ENCODE results near the gene FCAMR.

Gene FCAMR

DNA sequence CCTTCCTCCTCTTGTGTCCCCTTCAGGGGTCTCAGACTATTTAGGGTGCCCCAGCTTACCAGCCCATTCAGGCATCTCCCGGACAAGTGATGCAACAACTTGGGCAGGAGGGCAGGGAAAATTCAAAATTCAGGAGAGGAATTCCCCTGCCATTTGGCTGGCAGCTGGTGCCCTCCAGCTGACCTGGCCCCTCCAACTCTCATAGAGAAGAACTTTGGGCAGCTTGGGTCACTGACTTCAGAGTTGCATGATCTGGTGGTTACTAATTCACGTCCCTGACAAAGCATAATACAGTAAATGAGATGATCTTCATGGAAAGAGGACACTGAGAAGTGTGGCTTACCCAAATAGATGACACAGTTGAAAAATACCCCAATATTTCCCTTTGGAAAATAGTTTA is at the start of gene FCAMR:
Gene FCAMR, minus strand, starts transcription at position 15 of the 400 bp plus-strand sequence. CDS start 335 bp downstream, outside the sequence.
- no peak for TF ChIP-seq CTCF (IDR thresholded peaks at IDR 0.05; ENCODE audit: low read depth, low read length)
- Histone ChIP-seq H3K27me3 (ENCODE audit: insufficient read depth, low read depth, severe bottlenecking) (peaks cover 98% of the 10 kb centered on the region), H3K27ac (no peak within 1 kb of the TSS), H3K4me3 (ENCODE audit: low read depth, low read length) (no peak within 1 kb of the TSS), H3K9me3 (ENCODE audit: severe bottlenecking) (no peaks in the 10 kb centered on the region), H3K36me3 (no peaks in the 10 kb centered on the region)
- no peak for DNase-seq

GRCh38 chr1:207019661-207020060 is 49.4 kb upstream of the FCAMR start:
- TF ChIP-seq CTCF (IDR thresholded peaks at IDR 0.05; ENCODE audit: low read depth, low read length), result no peak
- no peak overlapping the region for H3K4me3 ChIP-seq (ENCODE audit: low read depth, low read length)
- no peak overlapping the region for H3K27ac ChIP-seq

DNA sequence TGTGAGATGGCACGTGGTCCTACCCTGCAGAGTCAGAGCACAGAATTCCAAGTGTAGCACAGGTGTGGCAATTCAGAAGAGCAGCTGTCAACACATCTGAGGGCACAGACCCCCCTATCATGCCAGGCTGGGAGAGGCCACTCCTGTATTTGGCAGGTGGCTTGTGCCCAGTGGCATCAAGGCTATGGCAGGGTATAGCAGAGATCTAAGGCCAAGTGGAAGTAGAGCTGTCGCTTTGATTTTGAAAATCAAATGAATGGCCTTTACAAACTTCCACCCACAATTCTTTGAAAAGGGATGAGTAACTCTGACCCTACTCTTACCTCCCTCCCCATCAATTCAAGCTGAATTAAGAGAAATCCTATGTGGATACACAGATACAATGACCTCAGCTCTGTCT is 48.9 kb upstream of the FCAMR start:
- TF ChIP-seq CTCF (IDR thresholded peaks at IDR 0.05; ENCODE audit: low read depth, low read length), result no peak
- DNase-seq, result no peak
- Histone ChIP-seq H3K9me3 (ENCODE audit: severe bottlenecking) (no peaks in the 10 kb centered on the region), H3K36me3 (no peaks in the 10 kb centered on the region), H3K27ac (no peak overlapping the region), H3K4me3 (ENCODE audit: low read depth, low read length) (no peak overlapping the region), H3K27me3 (ENCODE audit: insufficient read depth, low read depth, severe bottlenecking) (peaks cover 100% of the 10 kb centered on the region)

More at GRCh38 chr1:207019661-207020060, 49.4 kb upstream of the FCAMR start:
- DNase-seq, result no peak
- no peaks in the 10 kb centered on the region for H3K9me3 ChIP-seq (ENCODE audit: severe bottlenecking)
- H3K27me3 ChIP-seq (ENCODE audit: insufficient read depth, low read depth, severe bottlenecking), result peaks cover 100% of the 10 kb centered on the region
- no peaks in the 10 kb centered on the region for H3K36me3 ChIP-seq

DNA sequence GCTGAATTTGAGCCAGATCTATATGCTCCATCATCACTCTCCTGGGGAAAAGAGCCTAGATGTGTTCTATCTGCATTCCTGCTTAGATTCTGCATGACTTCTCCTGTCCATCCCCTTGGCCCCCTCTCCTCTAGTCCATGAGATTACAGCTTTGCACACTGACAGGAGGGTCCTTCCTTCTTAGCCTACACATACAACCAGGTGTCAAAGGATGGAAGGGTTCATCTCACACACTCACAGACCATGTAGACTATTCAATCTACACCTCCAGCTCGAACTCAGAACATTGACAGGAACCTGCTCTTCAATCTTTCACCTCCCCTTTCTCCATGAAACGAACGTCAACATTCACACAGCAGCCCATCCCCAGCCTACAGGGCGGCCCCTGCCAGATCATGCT is 48.4 kb upstream of the FCAMR start:
- no peak overlapping the region for H3K27ac ChIP-seq
- H3K9me3 ChIP-seq (ENCODE audit: severe bottlenecking), result no peaks in the 10 kb centered on the region
- H3K4me3 ChIP-seq (ENCODE audit: low read depth, low read length), result no peak overlapping the region
- no peak for DNase-seq
- peaks cover 100% of the 10 kb centered on the region for H3K27me3 ChIP-seq (ENCODE audit: insufficient read depth, low read depth, severe bottlenecking)
- no peak for TF ChIP-seq CTCF (IDR thresholded peaks at IDR 0.05; ENCODE audit: low read depth, low read length)
- no peaks in the 10 kb centered on the region for H3K36me3 ChIP-seq

DNA sequence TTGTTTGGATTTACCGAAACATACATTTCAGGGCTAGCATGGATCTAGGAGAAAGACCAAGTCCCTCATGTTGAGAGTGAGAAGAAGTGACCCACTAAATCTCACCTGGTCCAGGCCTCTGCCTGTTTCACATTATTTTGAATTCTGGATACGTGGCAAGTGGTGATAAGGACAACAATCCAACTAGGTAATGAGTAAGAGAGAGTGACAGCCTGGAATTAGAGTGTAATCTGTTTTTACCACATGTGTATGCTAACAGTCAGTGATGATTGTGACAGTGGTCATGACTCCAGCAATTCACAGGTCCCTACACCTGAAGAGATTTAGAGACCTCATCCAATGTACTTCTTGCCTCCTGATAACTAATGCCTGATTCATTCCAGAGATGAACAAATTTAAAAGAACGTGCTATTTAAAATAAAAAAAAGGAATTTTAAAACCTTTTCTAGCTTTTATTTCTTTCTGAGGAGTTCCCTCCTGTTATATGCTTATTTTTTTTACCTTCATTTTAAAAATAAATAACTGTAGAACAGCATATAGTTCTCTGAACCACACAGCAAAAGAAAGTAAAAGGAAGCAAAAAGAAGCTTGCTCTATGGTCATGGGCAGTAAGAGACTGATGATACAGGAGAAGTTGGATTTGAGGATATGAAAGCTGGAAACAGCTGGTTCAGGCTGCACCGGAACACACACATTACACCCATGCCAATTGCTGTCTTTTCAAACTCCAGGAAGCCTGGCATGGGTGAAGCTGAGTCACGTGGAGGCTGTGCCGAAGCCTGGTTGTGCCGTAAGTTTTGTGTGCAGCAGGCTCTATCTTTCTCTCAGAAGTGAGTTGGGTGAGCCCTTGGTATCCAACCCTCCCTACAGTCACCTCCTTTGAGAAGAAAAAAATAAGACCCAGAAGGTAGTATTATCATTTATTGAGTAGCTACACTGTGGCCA is 47.6 kb upstream of the FCAMR start:
- no peaks in the 10 kb centered on the region for H3K9me3 ChIP-seq (ENCODE audit: severe bottlenecking)
- no peak for DNase-seq
- no peak overlapping the region for H3K27ac ChIP-seq
- no peaks in the 10 kb centered on the region for H3K36me3 ChIP-seq
- TF ChIP-seq CTCF (IDR thresholded peaks at IDR 0.05; ENCODE audit: low read depth, low read length), result no peak
- H3K4me3 ChIP-seq (ENCODE audit: low read depth, low read length), result no peak overlapping the region
- peaks cover 100% of the 10 kb centered on the region for H3K27me3 ChIP-seq (ENCODE audit: insufficient read depth, low read depth, severe bottlenecking)
